ENCODE measurements around the gene HOXD1.

Gene HOXD1

GRCh38 chr2:176156301-176156806 lies 32.1 kb upstream of the HOXD1 start:
- Histone ChIP-seq H3K4me1 (ENCODE audit: control insufficient read depth, low read depth, low read length) (peaks cover 7% of the 10 kb centered on the region), H3K36me3 (ENCODE audit: control insufficient read depth, low read depth, low read length) (no peaks in the 10 kb centered on the region), H3K27me3 (ENCODE audit: control insufficient read depth, insufficient read depth, low read length) (peaks cover 100% of the 10 kb centered on the region), H3K9me3 (ENCODE audit: control insufficient read depth, low read depth, low read length) (peaks cover 3% of the 10 kb centered on the region), H3K27ac (ENCODE audit: low read length) (no peak overlapping the region), H3K9ac (ENCODE audit: low read length) (no peak overlapping the region), H3K4me3 (ENCODE audit: low read length) (no peak overlapping the region)

GRCh38 chr2:176156807-176157498 lies 31.5 kb upstream of the HOXD1 start, which contains the start of gene HOXD3:
TSS of gene HOXD3 (plus strand) at chr2:176157307. CDS start at chr2:176169115, 11,808 bp downstream.
- Histone ChIP-seq H3K4me3 (ENCODE audit: low read length) (no peak within 1 kb of the TSS), H3K9ac (ENCODE audit: low read length) (no peak within 1 kb of the TSS)

GRCh38 chr2:176157499-176158185 lies 30.8 kb upstream of the HOXD1 start:
- H3K4me3 ChIP-seq (ENCODE audit: low read length): no peak overlapping the region
- no peaks in the 10 kb centered on the region for H3K36me3 ChIP-seq (ENCODE audit: control insufficient read depth, low read depth, low read length)
- H3K9me3 ChIP-seq (ENCODE audit: control insufficient read depth, low read depth, low read length): peaks cover 3% of the 10 kb centered on the region
- peaks cover 100% of the 10 kb centered on the region for H3K27me3 ChIP-seq (ENCODE audit: control insufficient read depth, insufficient read depth, low read length)
- H3K27ac ChIP-seq (ENCODE audit: low read length): no peak overlapping the region
- no peak overlapping the region for H3K9ac ChIP-seq (ENCODE audit: low read length)
- H3K4me1 ChIP-seq (ENCODE audit: control insufficient read depth, low read depth, low read length): peaks cover 7% of the 10 kb centered on the region

More at GRCh38 chr2:176156807-176157498, 31.5 kb upstream of the HOXD1 start, which contains the start of gene HOXD3:
- Histone ChIP-seq H3K36me3 (ENCODE audit: control insufficient read depth, low read depth, low read length) (no peaks in the 10 kb centered on the region), H3K9me3 (ENCODE audit: control insufficient read depth, low read depth, low read length) (peaks cover 3% of the 10 kb centered on the region), H3K4me1 (ENCODE audit: control insufficient read depth, low read depth, low read length) (peaks cover 7% of the 10 kb centered on the region), H3K27ac (ENCODE audit: low read length) (no peak within 1 kb of the TSS), H3K27me3 (ENCODE audit: control insufficient read depth, insufficient read depth, low read length) (peaks cover 100% of the 10 kb centered on the region)

- Histone ChIP-seq H3K4me1 (ENCODE audit: control insufficient read depth, low read depth, low read length) (peaks cover 7% of the 10 kb centered on the region), H3K27me3 (ENCODE audit: control insufficient read depth, insufficient read depth, low read length) (peaks cover 100% of the 10 kb centered on the region), H3K36me3 (ENCODE audit: control insufficient read depth, low read depth, low read length) (no peaks in the 10 kb centered on the region), H3K27ac (ENCODE audit: low read length) (no peak overlapping the region), H3K9me3 (ENCODE audit: control insufficient read depth, low read depth, low read length) (peaks cover 3% of the 10 kb centered on the region), H3K4me3 (ENCODE audit: low read length) (no peak overlapping the region), H3K9ac (ENCODE audit: low read length) (no peak overlapping the region)
These were observed 30.3 kb upstream of the HOXD1 start for GRCh38 chr2:176158186-176158591.

GRCh38 chr2:176158855-176159662 lies 29.4 kb upstream of the HOXD1 start:
- no peak overlapping the region for H3K4me3 ChIP-seq (ENCODE audit: low read length)
- no peaks in the 10 kb centered on the region for H3K36me3 ChIP-seq (ENCODE audit: control insufficient read depth, low read depth, low read length)
- peaks cover 3% of the 10 kb centered on the region for H3K9me3 ChIP-seq (ENCODE audit: control insufficient read depth, low read depth, low read length)
- peaks cover 100% of the 10 kb centered on the region for H3K27me3 ChIP-seq (ENCODE audit: control insufficient read depth, insufficient read depth, low read length)
- H3K4me1 ChIP-seq (ENCODE audit: control insufficient read depth, low read depth, low read length): peaks cover 7% of the 10 kb centered on the region
- no peak overlapping the region for H3K9ac ChIP-seq (ENCODE audit: low read length)
- no peak overlapping the region for H3K27ac ChIP-seq (ENCODE audit: low read length)

- peaks cover 7% of the 10 kb centered on the region for H3K4me1 ChIP-seq (ENCODE audit: control insufficient read depth, low read depth, low read length)
- no peaks in the 10 kb centered on the region for H3K36me3 ChIP-seq (ENCODE audit: control insufficient read depth, low read depth, low read length)
- peaks cover 100% of the 10 kb centered on the region for H3K27me3 ChIP-seq (ENCODE audit: control insufficient read depth, insufficient read depth, low read length)
- H3K4me3 ChIP-seq (ENCODE audit: low read length): no peak overlapping the region
- no peak overlapping the region for H3K27ac ChIP-seq (ENCODE audit: low read length)
- peaks cover under 1% of the 10 kb centered on the region for H3K9me3 ChIP-seq (ENCODE audit: control insufficient read depth, low read depth, low read length)
- H3K9ac ChIP-seq (ENCODE audit: low read length): no peak overlapping the region
These were observed 28.7 kb upstream of the HOXD1 start for GRCh38 chr2:176159663-176160250.

- H3K36me3 ChIP-seq (ENCODE audit: control insufficient read depth, low read depth, low read length): no peaks in the 10 kb centered on the region
- no peak overlapping the region for H3K27ac ChIP-seq (ENCODE audit: low read length)
- H3K4me3 ChIP-seq (ENCODE audit: low read length): no peak overlapping the region
- peaks cover 8% of the 10 kb centered on the region for H3K4me1 ChIP-seq (ENCODE audit: control insufficient read depth, low read depth, low read length)
- H3K9ac ChIP-seq (ENCODE audit: low read length): no peak overlapping the region
- peaks cover 100% of the 10 kb centered on the region for H3K27me3 ChIP-seq (ENCODE audit: control insufficient read depth, insufficient read depth, low read length)
- no peaks in the 10 kb centered on the region for H3K9me3 ChIP-seq (ENCODE audit: control insufficient read depth, low read depth, low read length)
These were observed 28.1 kb upstream of the HOXD1 start for GRCh38 chr2:176160251-176160985.

GRCh38 chr2:176160986-176161824 lies 27.3 kb upstream of the HOXD1 start:
- H3K27me3 ChIP-seq (ENCODE audit: control insufficient read depth, insufficient read depth, low read length): peaks cover 100% of the 10 kb centered on the region

GRCh38 chr2:176161825-176162626 lies 26.4 kb upstream of the HOXD1 start:
- Histone ChIP-seq H3K9me3 (ENCODE audit: control insufficient read depth, low read depth, low read length) (no peaks in the 10 kb centered on the region), H3K36me3 (ENCODE audit: control insufficient read depth, low read depth, low read length) (no peaks in the 10 kb centered on the region), H3K4me3 (ENCODE audit: low read length) (no peak overlapping the region), H3K27me3 (ENCODE audit: control insufficient read depth, insufficient read depth, low read length) (peaks cover 100% of the 10 kb centered on the region), H3K9ac (ENCODE audit: low read length) (no peak overlapping the region), H3K4me1 (ENCODE audit: control insufficient read depth, low read depth, low read length) (peaks cover 5% of the 10 kb centered on the region), H3K27ac (ENCODE audit: low read length) (no peak overlapping the region)

More at GRCh38 chr2:176160986-176161824, 27.3 kb upstream of the HOXD1 start:
- Histone ChIP-seq H3K9me3 (ENCODE audit: control insufficient read depth, low read depth, low read length) (no peaks in the 10 kb centered on the region), H3K4me3 (ENCODE audit: low read length) (no peak overlapping the region), H3K4me1 (ENCODE audit: control insufficient read depth, low read depth, low read length) (peaks cover 5% of the 10 kb centered on the region), H3K27ac (ENCODE audit: low read length) (no peak overlapping the region), H3K36me3 (ENCODE audit: control insufficient read depth, low read depth, low read length) (no peaks in the 10 kb centered on the region), H3K9ac (ENCODE audit: low read length) (no peak overlapping the region)
